ENCODE measurements around the gene FANCD2.

The FANCD2 gene

DNA sequence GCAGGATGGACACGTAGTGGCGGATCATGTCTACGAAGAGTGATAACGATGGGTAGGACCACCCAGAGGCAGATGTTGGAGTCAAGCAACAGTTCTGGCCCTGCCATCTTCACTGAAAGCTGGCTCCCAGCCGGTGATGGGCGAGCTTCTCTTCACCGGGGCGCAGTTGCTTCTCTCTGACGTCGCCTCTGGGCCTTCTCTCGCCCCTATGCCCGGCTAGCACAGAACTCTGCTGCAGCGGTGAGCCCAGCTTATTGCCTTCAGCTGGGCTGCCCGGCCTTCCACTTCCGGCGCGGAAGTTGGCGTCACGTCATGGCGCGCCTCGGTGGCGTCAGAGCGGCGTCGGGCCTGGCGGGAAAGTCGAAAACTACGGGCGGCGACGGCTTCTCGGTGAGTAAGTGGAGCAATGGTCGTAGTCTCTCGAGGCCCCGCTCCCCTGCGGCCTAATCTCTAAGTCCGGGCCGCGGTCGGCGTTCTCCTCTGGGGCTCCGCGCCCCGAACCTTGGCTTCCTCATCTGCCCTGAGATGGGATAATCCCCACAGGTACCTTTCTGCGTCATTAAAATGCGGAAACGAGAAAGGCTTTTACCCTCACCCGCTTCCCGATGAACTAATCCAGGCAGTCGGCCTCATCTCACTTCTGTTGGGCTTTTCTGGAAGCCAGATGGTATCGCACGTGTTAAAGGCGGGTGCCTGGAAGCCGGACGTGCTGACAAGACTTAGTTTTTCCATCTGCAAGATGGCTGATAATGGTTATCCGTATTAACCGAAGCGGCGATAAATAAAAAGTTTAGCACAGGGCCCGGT lies at the start of gene FANCD2 (continued):
- peak; percentile 62 for TF ChIP-seq ZNF518A (tag by site-specific recombination; conservative IDR thresholded peaks at IDR 0.05; ENCODE audit: low read depth)
- TF ChIP-seq ZNF311 (tag by site-specific recombination; IDR thresholded peaks at IDR 0.05; ENCODE audit: borderline replicate concordance) = no peak
- TF ChIP-seq ZNF529 (tag by site-specific recombination; IDR thresholded peaks at IDR 0.05; ENCODE audit: insufficient replicate concordance) = no peak
- TF ChIP-seq, protein P1, sequence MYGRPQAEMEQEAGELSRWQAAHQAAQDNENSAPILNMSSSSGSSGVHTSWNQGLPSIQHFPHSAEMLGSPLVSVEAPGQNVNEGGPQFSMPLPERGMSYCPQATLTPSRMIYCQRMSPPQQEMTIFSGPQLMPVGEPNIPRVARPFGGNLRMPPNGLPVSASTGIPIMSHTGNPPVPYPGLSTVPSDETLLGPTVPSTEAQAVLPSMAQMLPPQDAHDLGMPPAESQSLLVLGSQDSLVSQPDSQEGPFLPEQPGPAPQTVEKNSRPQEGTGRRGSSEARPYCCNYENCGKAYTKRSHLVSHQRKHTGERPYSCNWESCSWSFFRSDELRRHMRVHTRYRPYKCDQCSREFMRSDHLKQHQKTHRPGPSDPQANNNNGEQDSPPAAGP (tag by site-specific recombination; IDR thresholded peaks at IDR 0.05) = peak; percentile 91
- peak; percentile 79 for TF ChIP-seq KLF16 (tag by site-specific recombination; IDR thresholded peaks at IDR 0.05)
- peak; percentile 32; the same call in 1 of the 2 replicates for TF ChIP-seq ZNF146 (tag by site-specific recombination; IDR thresholded peaks at IDR 0.05)
- peak; percentile 95 for TF ChIP-seq ZXDB (tag by site-specific recombination; IDR thresholded peaks at IDR 0.05)
- peak; percentile 56; the same call in 1 of the 2 replicates for TF ChIP-seq ZIC2 (tag by site-specific recombination; IDR thresholded peaks at IDR 0.05)
- TF ChIP-seq ZNF664 (tag by site-specific recombination; IDR thresholded peaks at IDR 0.05) = no peak
- 0 out of 2 replicates have a peak, but pooled peaks have one; percentile 25 for TF ChIP-seq ZNF600 (tag by site-specific recombination; IDR thresholded peaks at IDR 0.05)
- no peak for TF ChIP-seq ZNF571 (tag by site-specific recombination; IDR thresholded peaks at IDR 0.05)
- peak; percentile 86 for TF ChIP-seq YY1 (tag by site-specific recombination; IDR thresholded peaks at IDR 0.05)
- peak; percentile 30; the same call in 1 of the 2 replicates for TF ChIP-seq TSHZ1 (tag by site-specific recombination; IDR thresholded peaks at IDR 0.05; ENCODE audit: borderline replicate concordance)
- no peak for TF ChIP-seq ZNF266 (tag by site-specific recombination; IDR thresholded peaks at IDR 0.05; ENCODE audit: low read depth)
- peak; percentile 94 for TF ChIP-seq ZNF501 (tag by site-specific recombination; IDR thresholded peaks at IDR 0.05)
- no peak for TF ChIP-seq ZNF677 (tag by site-specific recombination; IDR thresholded peaks at IDR 0.05)
- TF ChIP-seq, protein P2, sequence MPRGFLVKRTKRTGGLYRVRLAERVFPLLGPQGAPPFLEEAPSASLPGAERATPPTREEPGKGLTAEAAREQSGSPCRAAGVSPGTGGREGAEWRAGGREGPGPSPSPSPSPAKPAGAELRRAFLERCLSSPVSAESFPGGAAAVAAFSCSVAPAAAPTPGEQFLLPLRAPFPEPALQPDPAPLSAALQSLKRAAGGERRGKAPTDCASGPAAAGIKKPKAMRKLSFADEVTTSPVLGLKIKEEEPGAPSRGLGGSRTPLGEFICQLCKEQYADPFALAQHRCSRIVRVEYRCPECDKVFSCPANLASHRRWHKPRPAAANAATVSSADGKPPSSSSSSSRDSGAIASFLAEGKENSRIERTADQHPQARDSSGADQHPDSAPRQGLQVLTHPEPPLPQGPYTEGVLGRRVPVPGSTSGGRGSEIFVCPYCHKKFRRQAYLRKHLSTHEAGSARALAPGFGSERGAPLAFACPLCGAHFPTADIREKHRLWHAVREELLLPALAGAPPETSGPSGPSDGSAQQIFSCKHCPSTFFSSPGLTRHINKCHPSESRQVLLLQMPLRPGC (tag by site-specific recombination; IDR thresholded peaks at IDR 0.05) = peak; percentile 84
- peak; percentile 57; the same call in 1 of the 2 replicates for TF ChIP-seq ZSCAN4 (tag by site-specific recombination; IDR thresholded peaks at IDR 0.05)
- TF ChIP-seq HOXA7 (CRISPR knock-in tag; IDR thresholded peaks at IDR 0.05; ENCODE audit: borderline replicate concordance) = no peak
- TF ChIP-seq ZNF670 (tag by site-specific recombination; IDR thresholded peaks at IDR 0.05; ENCODE audit: low read depth) = no peak
- peak; percentile 70 for TF ChIP-seq ZBTB11 (tag by site-specific recombination; conservative IDR thresholded peaks at IDR 0.05; ENCODE audit: low read depth)
- peak; percentile 71; the same call in 1 of the 2 replicates for TF ChIP-seq ZNF324 (tag by site-specific recombination; IDR thresholded peaks at IDR 0.05)
